Myocyte (in vitro differentiated cells): ENCODE measurements around the gene RNF114. TPM values are rescaled to one million over a fixed set of nuclear protein-coding genes. Genes with fewer than 3 reads are reported as not detected.

ENCODE experiments used
- total RNA-seq: library from RNA; depleted of rRNA; stranded (reverse); fragments of >200 nt; gene quantifications from 2 replicates; pipeline ENCODE4 v1.2.3, GENCODE V29; 2014

RNF114 gene
- total RNA-seq, 1 donor from 2014 or later, result 107 TPM

Other genes with a start within 250 kb of the RNF114 start
- 35.8 and 37.3 TPM in 2 replicates for gene B4GALT5, start 222.5 kb upstream of the RNF114 start, total RNA-seq
- 8.0 and 9.1 TPM in 2 replicates for gene SLC9A8, start 123.6 kb upstream of the RNF114 start, total RNA-seq
- 4.1 and 4.8 TPM in 2 replicates for gene SPATA2, start 20.9 kb upstream of the RNF114 start, total RNA-seq
- gene SNAI1, start 46.6 kb downstream of the RNF114 start, total RNA-seq, result 0.72 and 1.8 TPM in 2 replicates
- 86.8 and 96.8 TPM in 2 replicates for gene UBE2V1, start 176.8 kb downstream of the RNF114 start, total RNA-seq
- 51.8 and 56.6 TPM in 2 replicates for gene PEDS1, start 217.3 kb downstream of the RNF114 start, total RNA-seq